GM12878 (cell line): ENCODE results near the gene SHH. TPM values are rescaled to one million over a fixed set of nuclear protein-coding genes. Genes with fewer than 3 reads are reported as not detected.

Experiments used
- ATAC-seq: fragments of 200-7000 bp; cut with Tn5 transposase; 3 replicates; pipeline ENCODE4 v1.9.1; 2020; ENCODE audit warnings: mild to moderate bottlenecking, moderate library complexity
- BruUV-seq: library from RNA; stranded (reverse); fragments of 400-500 nt; replicated peaks from 2 replicates; lab custom pipeline; 2021; lab: Mats Ljungman, UMichigan
- CTCF ChIA-PET: fragments of 300-600 bp; sonication (Branson Sonifier 250); formaldehyde crosslinking; extraction: SDS; loops from one replicate; lab custom pipeline; 2021; ENCODE audit warnings: inconsistent platforms; lab: Yijun Ruan, JAX
- POLR2A ChIA-PET: fragments of 350-600 bp; formaldehyde crosslinking; extraction: SDS; loops from one replicate; lab custom pipeline; 2021; ENCODE audit warnings: inconsistent platforms; lab: Charles Lee
- RAD21 ChIA-PET: fragments of 300-600 bp; sonication (Branson Sonifier 250); formaldehyde crosslinking; loops from one replicate; lab custom pipeline; 2023; ENCODE audit warnings: antibody characterized with exemption; ENCODE audit not compliant: unreplicated experiment; lab: Charles Lee
- SMC1A ChIA-PET: fragments of 300-600 bp; sonication (Branson Sonifier 250); formaldehyde crosslinking; loops from one replicate; lab custom pipeline; 2023; ENCODE audit not compliant: unreplicated experiment, uncharacterized antibody; lab: Charles Lee
- DNase-seq: peaks from one replicate; pipeline ENCODE4 v3.0.0-alpha.2; 2011; ENCODE audit warnings: low read depth, low spot score
- FAIRE-seq: peaks from 3 replicates; lab custom pipeline; 2011; peaks lifted over from hg19 to GRCh38; lab: Jason Lieb, UNC
- H2AFZ ChIP-seq: 2 replicates; pipeline ENCODE4 v1.6.0; 2011; ENCODE audit warnings: low read depth, low read length, control low read depth; ENCODE audit not compliant: control insufficient read depth
- H3K27ac ChIP-seq: 2 replicates; pipeline ENCODE4 v1.5.1; 2011; ENCODE audit warnings: control low read depth; ENCODE audit not compliant: control insufficient read depth, insufficient read depth
- H3K27me3 ChIP-seq, 2 experiments: replicated peaks in 1 of 2; 2 replicates each; pipeline versions ENCODE4 v1.6.0 to v1.6.1; 2011; ENCODE audit warnings: low read length in 1 of 2; ENCODE audit not compliant: control insufficient read depth in 2 of 2, insufficient read depth in 2 of 2
- H3K36me3 ChIP-seq, 2 experiments: 2 replicates each; pipeline ENCODE4 v1.5.1; 2011; ENCODE audit warnings: low read length in 1 of 2; ENCODE audit not compliant: control insufficient read depth in 2 of 2, insufficient read depth in 2 of 2
- H3K4me1 ChIP-seq: 2 replicates; pipeline ENCODE4 v1.6.1; 2011; ENCODE audit warnings: mild to moderate bottlenecking, low read length, moderate library complexity, mixed read lengths; ENCODE audit not compliant: control insufficient read depth, insufficient read depth
- H3K4me2 ChIP-seq: 2 replicates; pipeline ENCODE4 v1.6.0; 2011; ENCODE audit warnings: control low read depth; ENCODE audit not compliant: control insufficient read depth, insufficient read depth
- H3K4me3 ChIP-seq: fragments of 200-600 bp; sonication (generic); 2 replicates; pipeline ENCODE4 v1.5.1; 2016
- H3K79me2 ChIP-seq: 2 replicates; pipeline ENCODE4 v1.6.0; 2011; ENCODE audit warnings: low read length; ENCODE audit not compliant: control insufficient read depth, insufficient read depth
- H3K9ac ChIP-seq: 2 replicates; pipeline ENCODE4 v1.8.0; 2011; ENCODE audit warnings: low read length, control low read depth, mixed read lengths; ENCODE audit not compliant: control insufficient read depth, insufficient read depth
- H3K9me3 ChIP-seq: replicated peaks from 3 replicates; pipeline ENCODE4 v1.5.1; 2011; ENCODE audit warnings: mild to moderate bottlenecking, low read length; ENCODE audit not compliant: control insufficient read depth, insufficient read depth
- H4K20me1 ChIP-seq: 2 replicates; pipeline ENCODE4 v1.6.0; 2011; ENCODE audit not compliant: control insufficient read depth, insufficient read depth
- CTCF ChIP-seq, 3 experiments: IDR thresholded peaks in 2 of 3; conservative IDR thresholded peaks in 1 of 3; 2 replicates each; pipeline ENCODE4 v1.5.1; 2011; ENCODE audit warnings: low read depth in 3 of 3, low read length in 3 of 3, mild to moderate bottlenecking in 3 of 3, control low read depth in 2 of 3, moderate library complexity in 2 of 3, inconsistent platforms in 1 of 3, mixed read lengths in 1 of 3; ENCODE audit not compliant: control insufficient read depth in 2 of 3, insufficient read depth in 1 of 3; ENCODE audit errors: extremely low read depth in 1 of 3
- EGR1 ChIP-seq, 2 experiments: IDR thresholded peaks; 1 replicate in 1 of 2; 2 replicates in 1 of 2; pipeline ENCODE4 v1.6.1; 2011 to 2012; ENCODE audit warnings: low read depth in 2 of 2, low read length in 2 of 2, borderline replicate concordance in 1 of 2, mild to moderate bottlenecking in 1 of 2, moderate library complexity in 1 of 2
- ETV6 ChIP-seq, 2 experiments: fragments of 450-650 bp in 1 of 2; IDR thresholded peaks in 1 of 2; conservative IDR thresholded peaks in 1 of 2; 2 replicates each; pipeline ENCODE4 v1.6.1; 2014; ENCODE audit warnings: antibody characterized with exemption in 1 of 2, borderline replicate concordance in 1 of 2, low read depth in 1 of 2, mild to moderate bottlenecking in 1 of 2, moderate library complexity in 1 of 2
- NR2F1 ChIP-seq: fragments of 450-650 bp; conservative IDR thresholded peaks from 2 replicates; pipeline ENCODE4 v1.6.1; 2017; ENCODE audit warnings: mild to moderate bottlenecking
- TCF12 ChIP-seq: IDR thresholded peaks from 2 replicates; pipeline ENCODE4 v1.6.1; 2011; ENCODE audit warnings: low read depth, mild to moderate bottlenecking, low read length
- YY1 ChIP-seq: IDR thresholded peaks from 2 replicates; pipeline ENCODE4 v1.6.1; 2011; ENCODE audit warnings: low read depth, mild to moderate bottlenecking, low read length
- ZNF274 ChIP-seq: IDR thresholded peaks from one replicate; pipeline ENCODE4 v1.8.0; 2011; ENCODE audit not compliant: insufficient read length, insufficient read depth
- WGBS: methylation state at CpG from one replicate; pipeline ENCODE4 v1.1.6; 2016; ENCODE audit warnings: low lambda C conversion rate; ENCODE audit not compliant: insufficient replicate concordance, insufficient coverage; ENCODE audit errors: missing lambda C conversion rate; 5-methylcytosine and 5-hydroxymethylcytosine counted together
- in situ Hi-C: fragments of 300-500 bp; cut with MboI; formaldehyde crosslinking; loops from 9 replicates; pipeline ENCODE4 v1.14.3; 2018; ENCODE audit warnings: mixed read lengths
- intact Hi-C: fragments of 100-400 bp; cut with micrococcal nuclease; formaldehyde crosslinking; loops from one replicate; pipeline ENCODE4 v1.14.2; 2022; ENCODE audit not compliant: unreplicated experiment
- polyA plus RNA-seq, 11 experiments: library from polyadenylated mRNA; depleted of rRNA in 4 of 11; unstranded in 6 of 11; stranded (reverse) in 5 of 11; fragments of >200 nt; fragmentation: Nextera tagmentation in 4 of 11; fragmentation: Illumina TruSeq in 1 of 11; extraction: Ambion mirVana in 4 of 11; extraction: Trizol in 1 of 11; gene quantifications; 1 replicate in 1 of 11; 2 replicates in 10 of 11; pipeline versions ENCODE4 v1.2.1 to v1.2.3, GENCODE V29; 2011 to 2016; ENCODE audit warnings: inconsistent platforms in 2 of 11, missing spikeins in 2 of 11, low read depth in 1 of 11
- total RNA-seq, 4 experiments: library from RNA; depleted of rRNA in 3 of 4; stranded (reverse); fragments of >200 nt in 3 of 4; fragmentation: Illumina TruSeq in 1 of 4; extraction: Trizol in 1 of 4; gene quantifications; 2 replicates each; pipeline versions ENCODE4 v1.2.1 to v1.2.3, GENCODE V29; 2013 to 2021
- TF ChIP-seq, protein P1 (sequence below): fragments of 450-650 bp; IDR thresholded peaks from 2 replicates; pipeline ENCODE4 v1.6.1; 2017; ENCODE audit warnings: mild to moderate bottlenecking, moderate library complexity

Gene SHH
- total and polyA plus RNA-seq, 10 of the 15 experiments (the other 5 are each of a cell fraction or from before 2014, with no cell fraction given) = not detected

GRCh38 chr7:155804897-155805825 lies 7.1 kb downstream of the SHH start:
- Histone ChIP-seq H3K9me3 (no peaks in the 10 kb centered on the region), H3K36me3 (no peaks in the 10 kb centered on the region), H3K27me3 (peaks cover 6 to 13% of the 10 kb centered on the region in 2 experiments), H3K4me3 (no peak overlapping the region), H3K4me1 (no peaks in the 10 kb centered on the region), H3K4me2 (peak overlapping the region; percentile 47; the same call in 1 of the 2 replicates), H3K9ac (no peak overlapping the region), H3K27ac (no peak overlapping the region), H4K20me1 (no peaks in the 10 kb centered on the region), H2AFZ (no peak overlapping the region), H3K79me2 (no peaks in the 10 kb centered on the region)
- ChIA-PET CTCF (interaction anchor here (0.6 kb wide), 1 partner anchor 1034 kb away, joined by 3 read pairs; no protein-coding TSS in a partner anchor), RAD21 (no interaction called here), SMC1A (no interaction called here), POLR2A (no interaction called here)
- FAIRE-seq = no peak
- in situ Hi-C loops = loop anchor here (25.0 kb wide), 1 partner anchor 1457 kb away; no protein-coding TSS in a partner anchor
- 11% methylated on average over 87 of the region's 91 CpGs for WGBS
- BruUV-seq = no TSS peak
- no peak for TF ChIP-seq TCF12
- peak in 1 of 2 experiments; percentile 31; a peak in 1 of 3 replicates for TF ChIP-seq EGR1 (IDR thresholded peaks at IDR 0.05; ENCODE audit: borderline replicate concordance in 1 of 2, low read depth in 2 of 2, low read length in 2 of 2)
- TF ChIP-seq ETV6 (conservative IDR thresholded peaks at IDR 0.05 in 1 of 2, IDR thresholded peaks at IDR 0.05 in 1 of 2; ENCODE audit: borderline replicate concordance in 1 of 2, low read depth in 1 of 2) = no peak
- TF ChIP-seq, protein P1, sequence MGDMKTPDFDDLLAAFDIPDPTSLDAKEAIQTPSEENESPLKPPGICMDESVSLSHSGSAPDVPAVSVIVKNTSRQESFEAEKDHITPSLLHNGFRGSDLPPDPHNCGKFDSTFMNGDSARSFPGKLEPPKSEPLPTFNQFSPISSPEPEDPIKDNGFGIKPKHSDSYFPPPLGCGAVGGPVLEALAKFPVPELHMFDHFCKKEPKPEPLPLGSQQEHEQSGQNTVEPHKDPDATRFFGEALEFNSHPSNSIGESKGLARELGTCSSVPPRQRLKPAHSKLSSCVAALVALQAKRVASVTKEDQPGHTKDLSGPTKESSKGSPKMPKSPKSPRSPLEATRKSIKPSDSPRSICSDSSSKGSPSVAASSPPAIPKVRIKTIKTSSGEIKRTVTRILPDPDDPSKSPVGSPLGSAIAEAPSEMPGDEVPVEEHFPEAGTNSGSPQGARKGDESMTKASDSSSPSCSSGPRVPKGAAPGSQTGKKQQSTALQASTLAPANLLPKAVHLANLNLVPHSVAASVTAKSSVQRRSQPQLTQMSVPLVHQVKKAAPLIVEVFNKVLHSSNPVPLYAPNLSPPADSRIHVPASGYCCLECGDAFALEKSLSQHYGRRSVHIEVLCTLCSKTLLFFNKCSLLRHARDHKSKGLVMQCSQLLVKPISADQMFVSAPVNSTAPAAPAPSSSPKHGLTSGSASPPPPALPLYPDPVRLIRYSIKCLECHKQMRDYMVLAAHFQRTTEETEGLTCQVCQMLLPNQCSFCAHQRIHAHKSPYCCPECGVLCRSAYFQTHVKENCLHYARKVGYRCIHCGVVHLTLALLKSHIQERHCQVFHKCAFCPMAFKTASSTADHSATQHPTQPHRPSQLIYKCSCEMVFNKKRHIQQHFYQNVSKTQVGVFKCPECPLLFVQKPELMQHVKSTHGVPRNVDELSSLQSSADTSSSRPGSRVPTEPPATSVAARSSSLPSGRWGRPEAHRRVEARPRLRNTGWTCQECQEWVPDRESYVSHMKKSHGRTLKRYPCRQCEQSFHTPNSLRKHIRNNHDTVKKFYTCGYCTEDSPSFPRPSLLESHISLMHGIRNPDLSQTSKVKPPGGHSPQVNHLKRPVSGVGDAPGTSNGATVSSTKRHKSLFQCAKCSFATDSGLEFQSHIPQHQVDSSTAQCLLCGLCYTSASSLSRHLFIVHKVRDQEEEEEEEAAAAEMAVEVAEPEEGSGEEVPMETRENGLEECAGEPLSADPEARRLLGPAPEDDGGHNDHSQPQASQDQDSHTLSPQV = no peak
- TF ChIP-seq ZNF274 = no peak
- peak; percentile 35 to 46 (median 41); a peak in 4 of 6 replicates for TF ChIP-seq CTCF (IDR thresholded peaks at IDR 0.05 in 2 of 3, conservative IDR thresholded peaks at IDR 0.05 in 1 of 3; ENCODE audit: control insufficient read depth in 2 of 3, extremely low read depth in 1 of 3, insufficient read depth in 1 of 3, low read depth in 3 of 3, low read length in 3 of 3)
- no peak for TF ChIP-seq YY1
- no peak for TF ChIP-seq NR2F1
- intact Hi-C loops = no loop called here
- ATAC-seq = peak; percentile 57
- no peak for DNase-seq
